GM12874 (cell line): Measurements from ENCODE around the gene CLIC3.

Experiments used
- TF ChIP-seq, protein P1 (sequence below): IDR thresholded peaks from 2 replicates; pipeline ENCODE4 v1.5.1; 2011; ENCODE audit warnings: low read depth, mild to moderate bottlenecking, control low read depth, low read length, moderate library complexity; ENCODE audit not compliant: insufficient read depth

CLIC3 gene, protein sequence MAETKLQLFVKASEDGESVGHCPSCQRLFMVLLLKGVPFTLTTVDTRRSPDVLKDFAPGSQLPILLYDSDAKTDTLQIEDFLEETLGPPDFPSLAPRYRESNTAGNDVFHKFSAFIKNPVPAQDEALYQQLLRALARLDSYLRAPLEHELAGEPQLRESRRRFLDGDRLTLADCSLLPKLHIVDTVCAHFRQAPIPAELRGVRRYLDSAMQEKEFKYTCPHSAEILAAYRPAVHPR

DNA sequence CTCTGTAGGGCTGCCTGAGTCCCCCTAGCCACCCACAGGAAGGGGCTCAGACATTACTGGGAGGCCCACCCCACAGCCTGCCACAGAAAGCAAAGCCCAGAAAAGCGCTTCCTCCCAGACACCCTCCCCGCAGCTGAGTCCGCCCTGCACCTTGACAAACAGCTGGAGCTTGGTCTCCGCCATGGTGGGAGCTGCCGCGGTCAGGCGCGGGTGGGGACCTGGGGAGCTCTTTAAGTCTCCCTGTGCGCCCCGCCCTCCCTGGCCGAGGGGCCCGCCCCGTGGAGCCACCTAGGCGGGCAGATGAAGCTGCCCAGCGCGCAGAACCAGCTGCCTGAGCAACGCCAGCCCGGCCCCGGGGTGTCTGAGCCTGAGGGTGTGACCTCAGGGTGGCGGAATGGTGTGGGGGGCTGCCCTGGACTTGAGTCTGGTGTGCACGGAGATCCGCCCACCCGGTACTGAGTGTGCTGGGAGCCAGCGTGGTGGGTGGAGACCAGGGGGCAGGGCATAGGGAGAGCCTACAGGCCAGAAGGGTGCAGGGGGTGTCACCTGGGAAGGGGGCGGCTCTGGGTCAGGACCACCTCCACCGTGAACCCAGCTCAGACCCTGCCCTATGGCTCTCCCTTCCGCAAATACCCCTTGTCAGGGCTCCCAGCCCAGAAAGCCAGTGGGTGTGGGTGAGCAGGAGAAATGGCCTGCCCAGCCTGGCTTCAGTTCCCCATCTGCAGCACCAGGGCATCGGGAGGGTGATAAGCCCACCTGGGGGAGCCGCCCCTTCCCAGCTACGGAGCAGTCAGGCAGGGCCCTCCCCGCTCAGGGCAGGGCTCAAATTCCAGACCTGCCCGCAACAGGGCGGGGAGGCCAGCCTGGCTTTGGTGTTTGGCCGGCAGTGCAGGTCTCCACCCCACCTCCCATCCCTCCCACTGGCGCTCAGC, at the start of gene CLIC3:
CLIC3 (minus strand) TSS at position 208 of the 932 bp plus-strand sequence; CDS start at position 183, 25 bp downstream.
- TF ChIP-seq, protein P1, sequence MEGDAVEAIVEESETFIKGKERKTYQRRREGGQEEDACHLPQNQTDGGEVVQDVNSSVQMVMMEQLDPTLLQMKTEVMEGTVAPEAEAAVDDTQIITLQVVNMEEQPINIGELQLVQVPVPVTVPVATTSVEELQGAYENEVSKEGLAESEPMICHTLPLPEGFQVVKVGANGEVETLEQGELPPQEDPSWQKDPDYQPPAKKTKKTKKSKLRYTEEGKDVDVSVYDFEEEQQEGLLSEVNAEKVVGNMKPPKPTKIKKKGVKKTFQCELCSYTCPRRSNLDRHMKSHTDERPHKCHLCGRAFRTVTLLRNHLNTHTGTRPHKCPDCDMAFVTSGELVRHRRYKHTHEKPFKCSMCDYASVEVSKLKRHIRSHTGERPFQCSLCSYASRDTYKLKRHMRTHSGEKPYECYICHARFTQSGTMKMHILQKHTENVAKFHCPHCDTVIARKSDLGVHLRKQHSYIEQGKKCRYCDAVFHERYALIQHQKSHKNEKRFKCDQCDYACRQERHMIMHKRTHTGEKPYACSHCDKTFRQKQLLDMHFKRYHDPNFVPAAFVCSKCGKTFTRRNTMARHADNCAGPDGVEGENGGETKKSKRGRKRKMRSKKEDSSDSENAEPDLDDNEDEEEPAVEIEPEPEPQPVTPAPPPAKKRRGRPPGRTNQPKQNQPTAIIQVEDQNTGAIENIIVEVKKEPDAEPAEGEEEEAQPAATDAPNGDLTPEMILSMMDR, result no peak

DNA sequence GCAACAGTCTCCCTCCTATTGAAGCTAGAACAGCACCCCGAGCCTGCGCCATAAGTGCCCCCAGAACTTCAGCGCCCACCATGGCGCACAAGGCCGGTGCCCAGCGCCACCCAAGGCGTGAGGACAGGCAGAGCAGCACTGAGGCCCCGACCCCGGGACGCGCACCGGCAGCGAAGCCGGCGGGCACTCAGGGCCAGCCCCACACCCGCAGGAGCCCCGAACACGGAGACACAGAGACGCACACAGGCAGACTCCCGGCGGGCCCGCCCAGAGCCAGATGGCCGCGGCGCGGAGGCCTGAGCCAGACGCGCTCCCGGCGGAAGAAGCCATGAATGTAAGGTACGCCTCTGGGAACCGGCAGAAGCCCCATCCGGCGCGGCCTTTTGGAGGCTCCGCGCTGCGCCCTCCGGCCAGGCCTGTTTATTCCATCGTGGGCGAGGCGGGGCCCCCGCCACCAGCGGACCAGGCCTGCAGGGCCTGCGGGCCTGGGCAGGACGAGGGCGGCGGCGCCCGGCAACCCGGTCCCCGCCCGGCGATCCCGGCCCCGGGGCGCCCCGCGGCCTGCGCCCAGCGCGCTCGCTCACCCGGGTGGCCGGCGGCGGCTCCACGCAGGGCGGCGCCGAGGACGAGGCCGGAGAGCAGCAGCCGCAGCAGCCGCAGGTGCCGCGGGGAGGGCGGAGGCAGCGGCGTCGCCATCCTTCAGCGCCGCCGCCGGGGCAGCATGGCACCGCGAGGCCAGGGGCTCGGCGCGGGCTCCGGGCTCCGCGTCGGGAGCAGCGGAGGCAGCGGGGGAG, 49.1 kb upstream of the CLIC3 start:
- TF ChIP-seq, protein P1, result no peak

DNA sequence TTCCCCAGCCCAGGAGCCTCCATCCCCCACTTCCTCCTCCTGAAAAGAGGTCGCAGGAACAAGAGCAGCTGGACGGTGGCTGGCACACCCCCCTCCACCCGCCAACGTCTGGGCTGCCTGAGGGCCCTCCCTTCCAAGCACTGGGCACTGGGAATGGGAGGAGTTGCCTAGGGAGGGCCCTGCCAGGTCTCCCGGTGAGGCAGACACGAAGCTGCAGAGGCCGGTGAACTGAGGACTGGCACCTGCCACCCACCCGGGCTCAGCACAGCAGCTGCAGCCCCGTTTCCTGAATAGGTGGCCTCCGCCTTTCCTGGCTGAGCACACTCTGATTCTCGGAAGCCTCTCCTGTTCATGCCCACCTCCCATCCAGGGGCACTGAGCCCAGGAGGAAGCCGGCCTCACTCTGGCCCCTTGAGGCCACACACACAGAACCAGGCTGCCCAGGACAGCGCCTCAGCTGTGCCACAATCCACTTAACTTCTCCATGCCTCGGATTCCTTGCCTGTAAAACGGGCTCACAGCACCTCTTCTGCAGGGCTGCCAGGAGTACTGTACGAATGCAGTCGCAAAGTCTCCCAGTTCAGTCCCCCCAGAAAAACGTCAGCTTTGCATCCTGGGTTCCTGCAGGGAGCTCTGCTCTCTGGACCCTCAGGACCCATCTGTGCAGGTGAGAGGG, 48.3 kb upstream of the CLIC3 start:
- TF ChIP-seq, protein P1, result no peak

DNA sequence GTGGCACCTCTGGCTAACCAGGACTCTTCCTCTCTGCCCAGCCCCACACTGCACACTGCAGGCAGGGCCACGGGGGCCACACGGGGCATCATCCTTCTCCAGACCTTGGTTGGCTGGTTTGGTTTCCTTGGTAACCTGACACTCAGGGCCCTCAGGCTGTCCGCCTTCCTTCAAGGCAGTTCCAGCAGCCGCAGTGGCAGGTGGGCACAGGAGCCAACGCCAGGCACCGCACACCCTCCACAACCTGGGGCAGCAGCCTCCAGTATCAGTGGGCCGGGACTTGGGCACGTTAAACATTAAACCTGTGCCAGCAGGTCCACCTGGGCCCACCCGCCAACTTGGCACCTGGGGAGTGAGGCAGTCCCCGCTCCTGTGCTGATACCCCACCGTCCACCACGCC, 47.7 kb upstream of the CLIC3 start:
- TF ChIP-seq, protein P1, result no peak

DNA sequence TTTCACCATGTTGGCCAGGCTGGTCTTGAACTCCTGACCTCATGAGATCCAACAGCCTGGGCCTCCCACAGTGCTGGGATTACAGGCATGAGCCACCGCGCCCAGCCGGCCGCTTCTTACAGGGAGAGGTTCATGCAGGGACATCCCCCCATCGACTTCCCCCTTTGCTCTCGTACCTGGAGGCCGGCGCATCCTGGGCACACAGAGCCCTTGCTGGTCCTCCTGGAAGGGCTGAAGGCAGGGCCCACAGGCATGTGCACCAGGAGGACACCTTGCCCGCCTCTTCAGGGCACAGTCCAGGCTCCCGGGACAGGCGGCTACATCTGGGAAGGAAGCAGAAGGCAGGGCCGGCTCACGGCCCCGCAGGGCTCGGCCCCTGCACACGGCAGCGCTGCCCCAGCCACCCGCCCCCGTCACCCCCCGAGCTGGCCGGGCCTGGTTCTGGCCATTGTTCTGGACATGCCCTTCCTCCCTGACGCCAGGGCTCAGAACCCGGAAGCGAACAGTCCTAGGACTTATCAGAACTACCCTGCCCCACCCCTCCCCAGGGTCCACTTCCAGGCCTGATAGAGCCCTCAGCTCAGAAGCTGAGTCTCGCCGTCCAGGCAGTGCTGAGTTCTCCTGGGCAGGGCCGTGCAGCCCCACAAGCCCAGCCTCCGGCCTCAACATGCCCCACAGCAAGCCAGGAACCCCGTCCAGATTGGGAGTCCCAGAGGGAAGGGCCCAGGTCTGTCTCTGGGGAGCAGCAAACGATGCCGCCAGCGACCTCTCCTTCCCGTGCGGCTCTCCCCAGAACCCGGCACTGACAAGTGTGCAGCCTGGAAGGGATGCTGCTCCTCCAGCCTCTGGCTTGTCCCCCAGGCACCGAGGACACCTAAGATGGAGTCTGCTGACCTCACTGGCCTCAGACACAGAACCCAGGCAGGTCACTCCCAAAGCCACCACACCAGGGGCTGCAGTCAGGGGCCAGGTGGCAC, 46.7 kb upstream of the CLIC3 start:
- TF ChIP-seq, protein P1, result no peak

DNA sequence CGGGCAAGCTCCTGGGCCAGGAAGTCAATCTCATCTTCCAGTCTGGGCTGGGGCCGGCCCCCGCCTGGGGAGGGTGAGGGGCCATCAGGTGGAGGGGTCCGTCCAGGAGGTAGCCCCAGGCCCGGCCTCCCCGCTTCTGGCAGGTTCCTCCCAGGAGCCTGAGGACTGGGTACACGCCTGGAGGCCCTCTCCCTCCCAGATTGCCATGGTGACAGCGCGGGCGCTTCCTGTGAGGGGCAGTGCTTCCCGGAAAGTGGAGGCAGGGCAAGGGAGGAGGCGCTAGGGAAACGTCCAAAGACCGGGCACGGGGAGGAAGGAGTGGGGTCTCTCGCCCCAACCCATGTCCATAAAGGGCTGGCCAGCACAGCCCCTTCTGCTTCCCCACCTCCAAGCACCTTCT, 44.8 kb upstream of the CLIC3 start:
- TF ChIP-seq, protein P1, result no peak
